WTC11 (cell line): ENCODE results near the gene ABCC9. TPM values are rescaled to one million over a fixed set of nuclear protein-coding genes. Genes with fewer than 3 reads are reported as not detected.

Experiments
- ATAC-seq: fragments of 200-7000 bp; cut with Tn5 transposase; 2 replicates; pipeline ENCODE4 v1.10.0; 2021; ENCODE audit warnings: mild to moderate bottlenecking, moderate library complexity
- CTCF ChIA-PET: fragments of 300-600 bp; sonication (Branson Sonifier 250); formaldehyde crosslinking; loops from one replicate; lab custom pipeline; 2021; ENCODE audit warnings: antibody characterized with exemption; lab: Charles Lee
- POLR2A ChIA-PET: fragments of 350-600 bp; sonication (Branson Sonifier 250); formaldehyde crosslinking; loops from one replicate; lab custom pipeline; 2021; ENCODE audit warnings: antibody characterized with exemption; lab: Charles Lee
- DNase-seq: peaks from one replicate; pipeline ENCODE4 v3.0.0; 2021; ENCODE audit warnings: low spot score
- H3K27ac Mint-ChIP-seq: 2 replicates; pipeline ENCODE4 v1.8.0; 2021; ENCODE audit warnings: mixed read lengths
- H3K27me3 Mint-ChIP-seq: 2 replicates; pipeline ENCODE4 v1.8.0; 2021; ENCODE audit warnings: low read depth, mild to moderate bottlenecking, moderate library complexity, mixed read lengths
- H3K36me3 Mint-ChIP-seq: 2 replicates; pipeline ENCODE4 v1.8.0; 2021; ENCODE audit warnings: mixed read lengths
- H3K4me1 Mint-ChIP-seq: 2 replicates; pipeline ENCODE4 v1.8.0; 2022; ENCODE audit warnings: mixed read lengths
- H3K4me3 Mint-ChIP-seq: 2 replicates; pipeline ENCODE4 v1.8.0; 2021; ENCODE audit warnings: mild to moderate bottlenecking, moderate library complexity, mixed read lengths
- H3K9me3 Mint-ChIP-seq: 2 replicates; pipeline ENCODE4 v1.8.0; 2021; ENCODE audit warnings: mixed read lengths
- E2F4 ChIP-seq: sonication (generic); formaldehyde crosslinking; IDR thresholded peaks from 2 replicates; pipeline ENCODE4 v1.8.1; 2022; ENCODE audit warnings: low read depth, mild to moderate bottlenecking, moderate library complexity, missing genetic modification reagents, borderline replicate concordance
- ELF4 ChIP-seq: sonication (generic); formaldehyde crosslinking; IDR thresholded peaks from 2 replicates; pipeline ENCODE4 v1.8.1; 2022; ENCODE audit warnings: low read depth, mild to moderate bottlenecking, moderate library complexity, missing genetic modification reagents
- EMX1 ChIP-seq: fragments of 250-450 bp; sonication (Bioruptor Pico); IDR thresholded peaks from 2 replicates; pipeline ENCODE4 v1.8.0; 2021; ENCODE audit warnings: mild to moderate bottlenecking
- FOXJ3 ChIP-seq: sonication (generic); formaldehyde crosslinking; IDR thresholded peaks from 2 replicates; pipeline ENCODE4 v1.9.0; 2021; ENCODE audit warnings: missing genetic modification reagents, mild to moderate bottlenecking, borderline replicate concordance
- JAZF1 ChIP-seq: fragments of 250-450 bp; sonication (Bioruptor Pico); IDR thresholded peaks from 2 replicates; pipeline ENCODE4 v1.9.0; 2021; ENCODE audit warnings: moderate library complexity, mild to moderate bottlenecking, inconsistent platforms
- JUN ChIP-seq: sonication (generic); formaldehyde crosslinking; IDR thresholded peaks from 2 replicates; pipeline ENCODE4 v1.8.0; 2023; ENCODE audit warnings: mild to moderate bottlenecking, missing genetic modification reagents
- MAX ChIP-seq: sonication (generic); formaldehyde crosslinking; IDR thresholded peaks from 2 replicates; pipeline ENCODE4 v1.8.0; 2022; ENCODE audit warnings: mild to moderate bottlenecking, missing genetic modification reagents
- NFYB ChIP-seq: sonication (generic); formaldehyde crosslinking; conservative IDR thresholded peaks from 2 replicates; pipeline ENCODE4 v1.8.0; 2022; ENCODE audit warnings: low read depth, missing genetic modification reagents
- NR2C2 ChIP-seq: sonication (generic); formaldehyde crosslinking; IDR thresholded peaks from 2 replicates; pipeline ENCODE4 v1.8.0; 2022; ENCODE audit warnings: mild to moderate bottlenecking, missing genetic modification reagents
- TEAD4 ChIP-seq: sonication (generic); formaldehyde crosslinking; IDR thresholded peaks from 2 replicates; pipeline ENCODE4 v1.8.0; 2022; ENCODE audit warnings: mild to moderate bottlenecking, missing genetic modification reagents
- TP53 ChIP-seq: sonication (generic); formaldehyde crosslinking; IDR thresholded peaks from 2 replicates; pipeline ENCODE4 v1.8.1; 2023; ENCODE audit warnings: mild to moderate bottlenecking, missing genetic modification reagents
- ZBTB21 ChIP-seq: sonication (generic); formaldehyde crosslinking; IDR thresholded peaks from 2 replicates; pipeline ENCODE4 v1.8.1; 2023; ENCODE audit warnings: mild to moderate bottlenecking, missing genetic modification reagents, borderline replicate concordance
- ZNF121 ChIP-seq: sonication (generic); formaldehyde crosslinking; IDR thresholded peaks from 2 replicates; pipeline ENCODE4 v1.8.0; 2023; ENCODE audit warnings: missing genetic modification reagents
- ZNF219 ChIP-seq: sonication (generic); formaldehyde crosslinking; IDR thresholded peaks from 2 replicates; pipeline ENCODE4 v1.8.0; 2023; ENCODE audit warnings: missing genetic modification reagents, mild to moderate bottlenecking, borderline replicate concordance
- ZNF263 ChIP-seq: sonication (generic); formaldehyde crosslinking; IDR thresholded peaks from 2 replicates; pipeline ENCODE4 v1.8.1; 2022; ENCODE audit warnings: low read depth, mild to moderate bottlenecking, moderate library complexity, missing genetic modification reagents
- ZNF416 ChIP-seq: fragments of 250-450 bp; sonication (Bioruptor Pico); IDR thresholded peaks from 2 replicates; pipeline ENCODE4 v1.9.0; 2021; ENCODE audit warnings: mild to moderate bottlenecking, inconsistent platforms
- total RNA-seq: library from RNA; stranded (reverse); gene quantifications from 3 replicates; pipeline ENCODE4 v1.2.3, GENCODE V29; 2021
- TF ChIP-seq, protein P1 (sequence below): sonication (generic); formaldehyde crosslinking; IDR thresholded peaks from 2 replicates; pipeline ENCODE4 v1.8.1; 2023; ENCODE audit warnings: mild to moderate bottlenecking, missing genetic modification reagents, moderate library complexity
- TF ChIP-seq, protein P2 (sequence below): sonication (generic); formaldehyde crosslinking; IDR thresholded peaks from 2 replicates; pipeline ENCODE4 v1.8.0; 2022; ENCODE audit warnings: mild to moderate bottlenecking, missing genetic modification reagents
- TF ChIP-seq, protein P3 (sequence below): sonication (generic); formaldehyde crosslinking; IDR thresholded peaks from 2 replicates; pipeline ENCODE4 v1.8.1; 2023; ENCODE audit warnings: mild to moderate bottlenecking, moderate library complexity, missing genetic modification reagents
- TF ChIP-seq, protein P4 (sequence below): sonication (generic); formaldehyde crosslinking; IDR thresholded peaks from 2 replicates; pipeline ENCODE4 v1.8.0; 2022; ENCODE audit warnings: missing genetic modification reagents

ABCC9 gene
- total RNA-seq, 1 experiment from 2014 or later = 0.04 TPM

DNA sequence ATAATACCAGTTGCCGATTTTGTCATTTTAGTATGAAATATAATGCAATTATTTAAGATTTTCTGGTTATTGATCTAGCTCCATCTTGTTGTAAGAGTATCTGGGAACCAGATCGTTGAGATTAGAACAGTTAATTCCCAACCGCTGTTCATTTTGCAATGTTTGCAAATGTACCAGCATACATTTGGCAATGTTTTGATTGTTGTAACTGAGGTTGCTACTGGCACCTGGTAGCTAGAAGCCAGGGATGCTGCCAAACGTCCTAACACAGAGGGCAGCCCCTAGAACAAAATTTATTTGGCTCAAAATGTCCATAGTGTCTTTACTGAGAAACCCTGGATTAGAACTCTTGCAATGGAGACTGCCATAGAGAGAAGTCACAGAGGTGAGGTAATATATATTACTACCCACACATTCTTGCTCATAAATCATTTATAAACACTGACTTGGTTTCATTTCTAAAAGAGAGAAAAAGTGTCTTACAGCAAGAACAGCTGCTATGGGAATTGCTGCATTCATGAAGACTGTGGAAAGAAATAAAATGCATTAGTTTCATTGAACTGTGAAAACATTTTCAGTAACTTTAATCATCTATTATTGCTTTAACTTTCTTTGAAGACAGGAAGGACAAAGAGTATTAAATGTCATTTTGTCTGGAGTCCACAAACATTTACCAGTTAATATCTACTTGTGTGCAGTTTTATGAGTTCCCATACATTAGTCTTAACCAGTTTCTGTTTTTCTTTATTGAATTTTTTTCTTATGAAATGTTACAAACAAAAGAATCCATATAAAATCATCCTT lies 46.2 kb downstream of the ABCC9 start:
- H3K36me3 Mint-ChIP-seq = no peaks in the 10 kb centered on the region
- ATAC-seq (no peak), DNase-seq (no peak)
- POLR2A ChIA-PET = no interaction called here
- no peak for TF ChIP-seq ZNF219 (CRISPR knock-in tag)
- TF ChIP-seq, protein P1, sequence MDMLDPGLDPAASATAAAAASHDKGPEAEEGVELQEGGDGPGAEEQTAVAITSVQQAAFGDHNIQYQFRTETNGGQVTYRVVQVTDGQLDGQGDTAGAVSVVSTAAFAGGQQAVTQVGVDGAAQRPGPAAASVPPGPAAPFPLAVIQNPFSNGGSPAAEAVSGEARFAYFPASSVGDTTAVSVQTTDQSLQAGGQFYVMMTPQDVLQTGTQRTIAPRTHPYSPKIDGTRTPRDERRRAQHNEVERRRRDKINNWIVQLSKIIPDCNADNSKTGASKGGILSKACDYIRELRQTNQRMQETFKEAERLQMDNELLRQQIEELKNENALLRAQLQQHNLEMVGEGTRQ (CRISPR knock-in tag) = no peak
- TF ChIP-seq NFYB (CRISPR knock-in tag) = no peak
- TF ChIP-seq ZBTB21 (CRISPR knock-in tag) = no peak
- no peak for TF ChIP-seq NR2C2
- TF ChIP-seq, protein P2, sequence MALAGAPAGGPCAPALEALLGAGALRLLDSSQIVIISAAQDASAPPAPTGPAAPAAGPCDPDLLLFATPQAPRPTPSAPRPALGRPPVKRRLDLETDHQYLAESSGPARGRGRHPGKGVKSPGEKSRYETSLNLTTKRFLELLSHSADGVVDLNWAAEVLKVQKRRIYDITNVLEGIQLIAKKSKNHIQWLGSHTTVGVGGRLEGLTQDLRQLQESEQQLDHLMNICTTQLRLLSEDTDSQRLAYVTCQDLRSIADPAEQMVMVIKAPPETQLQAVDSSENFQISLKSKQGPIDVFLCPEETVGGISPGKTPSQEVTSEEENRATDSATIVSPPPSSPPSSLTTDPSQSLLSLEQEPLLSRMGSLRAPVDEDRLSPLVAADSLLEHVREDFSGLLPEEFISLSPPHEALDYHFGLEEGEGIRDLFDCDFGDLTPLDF (CRISPR knock-in tag) = no peak
- no peak for TF ChIP-seq JUN (CRISPR knock-in tag)
- TF ChIP-seq JAZF1 (CRISPR knock-in tag) = no peak
- TF ChIP-seq, protein P3, sequence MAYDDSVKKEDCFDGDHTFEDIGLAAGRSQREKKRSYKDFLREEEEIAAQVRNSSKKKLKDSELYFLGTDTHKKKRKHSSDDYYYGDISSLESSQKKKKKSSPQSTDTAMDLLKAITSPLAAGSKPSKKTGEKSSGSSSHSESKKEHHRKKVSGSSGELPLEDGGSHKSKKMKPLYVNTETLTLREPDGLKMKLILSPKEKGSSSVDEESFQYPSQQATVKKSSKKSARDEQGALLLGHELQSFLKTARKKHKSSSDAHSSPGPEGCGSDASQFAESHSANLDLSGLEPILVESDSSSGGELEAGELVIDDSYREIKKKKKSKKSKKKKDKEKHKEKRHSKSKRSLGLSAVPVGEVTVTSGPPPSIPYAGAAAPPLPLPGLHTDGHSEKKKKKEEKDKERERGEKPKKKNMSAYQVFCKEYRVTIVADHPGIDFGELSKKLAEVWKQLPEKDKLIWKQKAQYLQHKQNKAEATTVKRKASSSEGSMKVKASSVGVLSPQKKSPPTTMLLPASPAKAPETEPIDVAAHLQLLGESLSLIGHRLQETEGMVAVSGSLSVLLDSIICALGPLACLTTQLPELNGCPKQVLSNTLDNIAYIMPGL (CRISPR knock-in tag) = no peak
- TF ChIP-seq ELF4 (CRISPR knock-in tag) = no peak
- TF ChIP-seq ZNF121 (CRISPR knock-in tag) = no peak
- TF ChIP-seq TEAD4 = no peak
- TF ChIP-seq EMX1 (CRISPR knock-in tag) = no peak
- no peak for TF ChIP-seq ZNF416
- no peak for TF ChIP-seq FOXJ3 (CRISPR knock-in tag)
- TF ChIP-seq, all 79 proteins: peak for 0
- Mint-ChIP-seq H3K4me3 (no peak overlapping the region), H3K9me3 (peaks cover 28% of the 10 kb centered on the region), H3K4me1 (no peaks in the 10 kb centered on the region), H3K27me3 (no peaks in the 10 kb centered on the region), H3K27ac (no peak overlapping the region)
- CTCF ChIA-PET = no interaction called here

GRCh38 chr12:21893924-21894323 lies 47.3 kb downstream of the ABCC9 start:
- POLR2A ChIA-PET = no interaction called here
- DNase-seq = no peak
- CTCF ChIA-PET = no interaction called here
- no peak for ATAC-seq
- Mint-ChIP-seq H3K27ac (no peak overlapping the region), H3K4me1 (no peaks in the 10 kb centered on the region), H3K9me3 (peaks cover 21% of the 10 kb centered on the region), H3K27me3 (no peaks in the 10 kb centered on the region), H3K36me3 (no peaks in the 10 kb centered on the region), H3K4me3 (no peak overlapping the region)
- TF ChIP-seq TP53 (CRISPR knock-in tag) (no peak), E2F4 (CRISPR knock-in tag) (no peak), MAX (no peak), ZNF263 (CRISPR knock-in tag) (no peak)
- TF ChIP-seq, protein P4, sequence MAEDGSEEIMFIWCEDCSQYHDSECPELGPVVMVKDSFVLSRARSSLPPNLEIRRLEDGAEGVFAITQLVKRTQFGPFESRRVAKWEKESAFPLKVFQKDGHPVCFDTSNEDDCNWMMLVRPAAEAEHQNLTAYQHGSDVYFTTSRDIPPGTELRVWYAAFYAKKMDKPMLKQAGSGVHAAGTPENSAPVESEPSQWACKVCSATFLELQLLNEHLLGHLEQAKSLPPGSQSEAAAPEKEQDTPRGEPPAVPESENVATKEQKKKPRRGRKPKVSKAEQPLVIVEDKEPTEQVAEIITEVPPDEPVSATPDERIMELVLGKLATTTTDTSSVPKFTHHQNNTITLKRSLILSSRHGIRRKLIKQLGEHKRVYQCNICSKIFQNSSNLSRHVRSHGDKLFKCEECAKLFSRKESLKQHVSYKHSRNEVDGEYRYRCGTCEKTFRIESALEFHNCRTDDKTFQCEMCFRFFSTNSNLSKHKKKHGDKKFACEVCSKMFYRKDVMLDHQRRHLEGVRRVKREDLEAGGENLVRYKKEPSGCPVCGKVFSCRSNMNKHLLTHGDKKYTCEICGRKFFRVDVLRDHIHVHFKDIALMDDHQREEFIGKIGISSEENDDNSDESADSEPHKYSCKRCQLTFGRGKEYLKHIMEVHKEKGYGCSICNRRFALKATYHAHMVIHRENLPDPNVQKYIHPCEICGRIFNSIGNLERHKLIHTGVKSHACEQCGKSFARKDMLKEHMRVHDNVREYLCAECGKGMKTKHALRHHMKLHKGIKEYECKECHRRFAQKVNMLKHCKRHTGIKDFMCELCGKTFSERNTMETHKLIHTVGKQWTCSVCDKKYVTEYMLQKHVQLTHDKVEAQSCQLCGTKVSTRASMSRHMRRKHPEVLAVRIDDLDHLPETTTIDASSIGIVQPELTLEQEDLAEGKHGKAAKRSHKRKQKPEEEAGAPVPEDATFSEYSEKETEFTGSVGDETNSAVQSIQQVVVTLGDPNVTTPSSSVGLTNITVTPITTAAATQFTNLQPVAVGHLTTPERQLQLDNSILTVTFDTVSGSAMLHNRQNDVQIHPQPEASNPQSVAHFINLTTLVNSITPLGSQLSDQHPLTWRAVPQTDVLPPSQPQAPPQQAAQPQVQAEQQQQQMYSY (CRISPR knock-in tag) = no peak
